HG03460 (cell line): ENCODE data around the gene FUT7.
"Not testable (repeated sequence)": the region's sequence is repeated elsewhere in the genome, so short reads cannot be mapped to it uniquely, and the experiment has no call there.

Experiments used
- ATAC-seq: cut with Tn5 transposase; IDR thresholded peaks from one replicate; pipeline ENCODE4 v1.9.1; 2021; ENCODE audit not compliant: unreplicated experiment

FUT7 gene

GRCh38 chr9:137034039-137034708 is 2.3 kb upstream of the FUT7 start:
- no peak for ATAC-seq

GRCh38 chr9:137033481-137033880 is 1.6 kb upstream of the FUT7 start:
- ATAC-seq, result not testable (repeated sequence)

DNA sequence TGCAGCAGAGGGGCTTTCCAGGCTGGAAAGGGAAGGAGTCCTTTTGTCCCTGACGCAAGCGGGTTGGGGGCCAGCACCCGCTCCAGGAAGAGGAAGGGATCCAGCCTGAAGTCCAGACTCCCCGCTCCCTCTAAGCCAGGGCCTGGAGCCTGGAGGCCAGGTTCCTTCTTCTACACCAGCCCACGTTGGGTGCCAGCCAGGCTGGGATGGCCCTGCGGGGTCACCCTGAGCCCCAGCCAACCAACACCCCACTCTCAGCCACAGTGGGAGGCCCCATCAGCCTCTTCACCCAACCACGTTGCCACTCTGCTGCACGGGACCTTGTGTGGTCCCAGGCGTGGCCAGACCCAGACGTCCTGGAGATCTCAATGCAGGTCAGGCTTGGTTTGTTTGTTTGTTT is 970 bp upstream of the FUT7 start:
- ATAC-seq, result no peak

DNA sequence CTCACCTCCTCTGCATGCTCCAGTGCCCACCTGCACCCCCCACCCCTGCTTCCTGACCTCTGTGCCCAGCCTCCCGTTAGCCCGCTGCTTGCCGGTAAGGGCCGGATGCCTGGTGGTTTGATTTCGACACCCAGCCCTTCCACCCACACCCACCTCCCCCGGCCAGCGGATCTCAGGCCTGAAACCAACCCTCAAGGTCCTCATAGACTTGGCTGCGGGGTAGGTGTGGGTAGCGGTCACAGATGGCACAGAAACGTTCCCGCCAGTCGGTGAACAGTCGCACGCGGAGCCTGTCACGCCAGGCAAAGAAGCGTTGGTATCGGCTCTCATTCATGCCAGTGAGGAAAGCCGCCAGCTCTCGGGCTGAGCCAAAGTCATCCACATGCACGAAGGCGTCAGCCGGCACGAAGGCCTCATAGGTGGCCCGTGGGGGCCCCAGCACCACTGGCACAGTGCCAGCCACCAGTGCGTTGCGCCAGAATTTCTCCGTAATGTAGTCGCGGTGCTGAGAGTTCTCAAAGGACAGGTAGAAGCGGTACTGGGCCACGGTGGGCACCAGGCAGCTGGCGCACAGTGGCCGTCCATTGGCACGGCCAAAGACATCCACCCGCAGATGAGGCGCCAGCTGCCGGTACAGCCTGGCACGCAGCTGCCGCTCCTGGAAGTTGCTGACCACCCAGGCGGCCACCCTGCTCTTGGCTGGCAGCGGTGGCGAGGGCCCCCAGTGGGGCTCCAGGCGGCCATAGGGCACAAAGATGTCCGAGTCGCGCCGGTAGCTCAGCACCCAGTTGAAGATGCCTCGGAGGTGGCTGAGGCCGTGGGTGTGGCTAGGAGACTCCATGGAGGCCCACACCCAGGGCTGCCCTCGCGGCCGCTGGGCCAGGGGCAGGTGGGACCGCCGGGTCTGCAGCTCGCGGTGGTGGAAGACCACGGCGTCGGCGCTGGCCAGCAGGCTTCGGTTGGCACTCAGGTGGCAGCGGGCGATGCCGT is 1.1 kb downstream of the FUT7 start:
- no peak for ATAC-seq

- ATAC-seq, result no peak
These were observed 1.9 kb downstream of the FUT7 start for GRCh38 chr9:137030006-137030405.

DNA sequence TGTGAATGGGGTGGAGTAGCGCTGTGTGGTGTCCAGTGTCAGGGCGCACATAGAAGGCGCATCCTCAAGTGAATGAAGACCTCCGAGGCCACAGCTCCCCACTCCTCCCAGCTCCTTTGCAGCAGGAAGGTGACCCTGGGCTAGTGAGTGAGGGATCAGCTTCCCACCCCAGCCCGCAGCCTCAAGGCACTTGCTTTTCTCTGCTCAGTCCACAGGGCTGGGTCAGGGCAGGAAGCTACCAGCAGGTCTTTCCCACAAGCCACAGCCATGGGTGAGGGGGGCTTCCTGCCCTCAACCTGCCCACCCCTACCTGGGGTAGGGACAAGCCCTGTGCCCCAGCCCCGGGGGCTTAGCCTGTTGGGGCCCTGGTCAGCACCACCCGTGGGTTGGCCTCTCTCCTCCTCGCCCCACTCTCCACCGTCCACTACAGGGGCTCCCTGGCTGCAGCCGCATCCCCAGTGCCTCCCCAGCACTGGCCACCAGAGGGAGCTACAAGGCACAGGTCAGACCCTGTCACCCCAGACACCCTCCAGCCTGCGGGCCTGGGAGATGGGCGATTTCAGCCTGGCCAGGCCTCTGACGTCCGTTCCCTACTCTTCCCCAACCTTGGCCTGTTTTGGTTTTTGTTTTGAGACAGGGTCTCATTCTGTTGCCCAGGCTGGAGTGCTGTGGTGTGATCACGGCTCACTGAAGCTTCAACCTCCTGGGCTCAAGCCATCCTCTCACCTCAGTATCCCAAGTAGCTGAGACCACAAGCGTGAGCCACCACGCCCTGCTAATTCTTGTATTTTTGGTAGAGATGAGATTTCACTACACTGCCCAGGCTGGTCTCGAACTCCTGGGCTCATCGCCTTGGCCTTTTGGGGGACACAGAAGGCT is 2.6 kb downstream of the FUT7 start:
- no peak for ATAC-seq

- no peak for ATAC-seq
These were observed 3.4 kb downstream of the FUT7 start for GRCh38 chr9:137028263-137029057.

GRCh38 chr9:137027369-137028262 is 4.3 kb downstream of the FUT7 start, which contains the start of gene ABCA2:
TSS of gene ABCA2 (minus strand) at chr9:137028237. CDS start at chr9:137028140, 97 bp downstream.
- ATAC-seq, result no peak

- no peak for ATAC-seq
These were observed 5.1 kb downstream of the FUT7 start for GRCh38 chr9:137026828-137027227.

DNA sequence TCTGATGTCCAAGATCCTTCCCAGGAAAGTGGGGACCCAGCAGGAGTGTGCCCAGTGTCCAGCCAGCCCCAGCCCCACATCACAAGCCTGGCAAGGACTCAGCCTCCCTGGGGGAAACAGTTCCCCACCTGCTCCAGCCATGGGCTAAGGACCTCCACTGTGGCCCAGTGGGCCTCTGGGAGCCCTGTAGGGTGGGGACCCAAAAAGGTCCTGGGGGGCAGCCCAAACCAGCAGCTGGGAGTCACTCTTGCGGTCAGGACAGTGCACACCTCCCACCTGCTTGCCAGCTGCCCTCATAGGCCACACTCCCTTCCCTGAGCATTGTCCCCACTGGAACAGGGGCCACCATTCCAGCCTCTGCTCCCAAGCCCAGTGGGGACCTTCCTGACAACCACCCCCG is 5.5 kb downstream of the FUT7 start:
- ATAC-seq, result no peak

- ATAC-seq, result no peak
These were observed 6.3 kb downstream of the FUT7 start for GRCh38 chr9:137025517-137025966.

DNA sequence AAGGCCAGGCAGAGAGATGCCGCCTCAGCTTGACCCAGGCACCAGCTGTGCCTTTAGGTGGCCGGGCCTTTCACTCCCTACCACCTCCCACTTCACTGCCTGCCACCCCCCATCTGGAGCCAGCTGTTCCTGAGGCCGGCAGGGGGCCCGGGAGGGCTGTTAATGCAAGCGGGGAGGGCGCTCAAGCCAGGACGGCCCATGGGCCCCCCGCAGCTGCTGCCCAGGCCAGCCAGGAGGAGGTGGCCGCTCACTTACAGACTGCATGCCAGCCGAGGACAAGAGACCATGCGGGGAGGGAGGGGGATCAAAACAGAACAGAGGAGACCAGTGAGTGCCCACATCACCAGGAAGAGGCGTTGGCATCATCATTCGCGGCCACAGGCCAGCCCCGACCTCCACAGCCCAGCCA is 8.3 kb downstream of the FUT7 start:
- ATAC-seq, result no peak

GRCh38 chr9:137023157-137023556 is 8.7 kb downstream of the FUT7 start:
- no peak for ATAC-seq

DNA sequence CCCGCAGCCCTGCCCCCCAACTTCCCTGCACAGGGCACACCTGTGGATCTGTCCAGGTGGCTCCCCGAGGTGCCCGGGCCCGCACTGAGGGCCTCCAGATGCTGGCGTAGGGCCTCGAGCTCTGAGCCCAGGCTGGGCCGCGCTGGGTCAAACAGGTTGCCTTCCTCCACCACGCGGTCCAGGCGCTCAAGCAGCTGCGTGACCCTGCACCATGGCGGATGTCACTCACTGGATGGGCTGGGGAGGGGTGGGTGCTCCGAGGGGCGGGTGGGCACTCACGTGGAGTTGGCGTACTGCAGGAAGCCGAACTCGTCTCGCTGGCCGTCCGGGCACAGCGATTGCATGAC is 9.3 kb downstream of the FUT7 start:
- ATAC-seq, result no peak

GRCh38 chr9:137021979-137022661 is 9.8 kb downstream of the FUT7 start:
- no peak for ATAC-seq

DNA sequence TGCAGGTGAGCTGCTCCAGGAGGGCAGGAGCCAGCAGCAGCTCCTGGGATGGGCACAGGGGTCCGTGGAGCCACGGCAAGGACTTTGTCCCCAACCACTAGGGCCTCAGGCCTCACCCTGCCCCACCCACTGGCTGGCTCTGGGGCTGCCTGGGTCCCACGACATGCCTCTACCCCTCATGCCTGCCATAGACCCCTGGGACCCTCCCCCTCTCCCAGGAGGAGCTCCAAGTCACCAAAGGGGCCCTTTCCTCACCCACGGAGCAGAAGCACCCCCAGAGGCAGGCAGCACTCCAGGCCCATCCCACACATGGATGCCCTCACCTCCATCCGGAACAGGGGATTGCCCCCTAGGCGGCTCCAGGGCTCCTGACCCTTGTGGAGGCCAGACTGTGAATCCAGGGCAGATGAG is 10.3 kb downstream of the FUT7 start:
- ATAC-seq, result no peak

GRCh38 chr9:137020771-137021567 is 10.9 kb downstream of the FUT7 start:
- no peak for ATAC-seq
